Peyer's patch (tissue), 4 donors: ENCODE data around the gene RWDD3.

ENCODE experiments used
- POLR2A ChIP-seq, 2 donors: fragments of 450-650 bp; IDR thresholded peaks; one replicate each; pipeline ENCODE4 v1.5.1; 2017; ENCODE audit warnings: antibody characterized with exemption in 2 of 2, mild to moderate bottlenecking in 2 of 2, moderate library complexity in 2 of 2
- TF ChIP-seq, protein P1 (sequence below), 6 experiments: fragments of 450-650 bp in 4 of 6; fragments of 200-600 bp in 2 of 6; sonication (generic) in 1 of 6; IDR thresholded peaks; one replicate each; pipeline ENCODE4 v1.5.1; 2017 to 2019; ENCODE audit warnings: antibody characterized with exemption in 6 of 6, mild to moderate bottlenecking in 3 of 6, moderate library complexity in 1 of 6

DNA sequence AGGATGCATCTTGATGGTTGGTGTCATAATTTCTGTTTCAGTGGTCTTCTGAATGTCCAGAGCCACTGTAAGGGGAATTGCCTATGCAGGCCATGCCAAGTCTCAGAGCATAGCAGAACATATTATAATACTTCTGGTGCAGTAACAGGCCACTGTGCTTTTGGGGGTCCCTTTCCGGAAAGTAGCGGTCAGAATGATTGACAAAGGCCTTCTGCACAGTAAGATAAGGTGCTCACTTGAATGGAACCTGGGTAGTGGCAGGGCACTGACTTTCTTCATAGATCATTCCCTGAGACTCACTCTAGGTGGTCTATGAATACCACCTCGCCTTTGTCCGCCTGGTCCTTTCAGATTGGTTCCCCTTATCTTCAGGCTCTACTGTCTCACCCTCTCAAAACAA lies 28.9 kb downstream of the RWDD3 start:
- TF ChIP-seq, protein P1, sequence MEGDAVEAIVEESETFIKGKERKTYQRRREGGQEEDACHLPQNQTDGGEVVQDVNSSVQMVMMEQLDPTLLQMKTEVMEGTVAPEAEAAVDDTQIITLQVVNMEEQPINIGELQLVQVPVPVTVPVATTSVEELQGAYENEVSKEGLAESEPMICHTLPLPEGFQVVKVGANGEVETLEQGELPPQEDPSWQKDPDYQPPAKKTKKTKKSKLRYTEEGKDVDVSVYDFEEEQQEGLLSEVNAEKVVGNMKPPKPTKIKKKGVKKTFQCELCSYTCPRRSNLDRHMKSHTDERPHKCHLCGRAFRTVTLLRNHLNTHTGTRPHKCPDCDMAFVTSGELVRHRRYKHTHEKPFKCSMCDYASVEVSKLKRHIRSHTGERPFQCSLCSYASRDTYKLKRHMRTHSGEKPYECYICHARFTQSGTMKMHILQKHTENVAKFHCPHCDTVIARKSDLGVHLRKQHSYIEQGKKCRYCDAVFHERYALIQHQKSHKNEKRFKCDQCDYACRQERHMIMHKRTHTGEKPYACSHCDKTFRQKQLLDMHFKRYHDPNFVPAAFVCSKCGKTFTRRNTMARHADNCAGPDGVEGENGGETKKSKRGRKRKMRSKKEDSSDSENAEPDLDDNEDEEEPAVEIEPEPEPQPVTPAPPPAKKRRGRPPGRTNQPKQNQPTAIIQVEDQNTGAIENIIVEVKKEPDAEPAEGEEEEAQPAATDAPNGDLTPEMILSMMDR (IDR thresholded peaks at IDR 0.05), result no peak
- no peak for TF ChIP-seq POLR2A (IDR thresholded peaks at IDR 0.05)
